WTC11 (cell line): Measurements from ENCODE around the gene HOXD13. TPM values are rescaled to one million over a fixed set of nuclear protein-coding genes. Genes with fewer than 3 reads are reported as not detected.
A peak's percentile ranks its signal among the peaks of the same experiment; 100 is the strongest.

Experiments used
- ATAC-seq: fragments of 200-7000 bp; cut with Tn5 transposase; 2 replicates; pipeline ENCODE4 v1.10.0; 2021; ENCODE audit warnings: mild to moderate bottlenecking, moderate library complexity
- CTCF ChIA-PET: fragments of 300-600 bp; sonication (Branson Sonifier 250); formaldehyde crosslinking; loops from one replicate; lab custom pipeline; 2021; ENCODE audit warnings: antibody characterized with exemption; lab: Charles Lee
- POLR2A ChIA-PET: fragments of 350-600 bp; sonication (Branson Sonifier 250); formaldehyde crosslinking; loops from one replicate; lab custom pipeline; 2021; ENCODE audit warnings: antibody characterized with exemption; lab: Charles Lee
- DNase-seq: peaks from one replicate; pipeline ENCODE4 v3.0.0; 2021; ENCODE audit warnings: low spot score
- H3K27ac Mint-ChIP-seq: 2 replicates; pipeline ENCODE4 v1.8.0; 2021; ENCODE audit warnings: mixed read lengths
- H3K27me3 Mint-ChIP-seq: 2 replicates; pipeline ENCODE4 v1.8.0; 2021; ENCODE audit warnings: low read depth, mild to moderate bottlenecking, moderate library complexity, mixed read lengths
- H3K36me3 Mint-ChIP-seq: 2 replicates; pipeline ENCODE4 v1.8.0; 2021; ENCODE audit warnings: mixed read lengths
- H3K4me1 Mint-ChIP-seq: 2 replicates; pipeline ENCODE4 v1.8.0; 2022; ENCODE audit warnings: mixed read lengths
- H3K4me3 Mint-ChIP-seq: 2 replicates; pipeline ENCODE4 v1.8.0; 2021; ENCODE audit warnings: mild to moderate bottlenecking, moderate library complexity, mixed read lengths
- H3K9me3 Mint-ChIP-seq: 2 replicates; pipeline ENCODE4 v1.8.0; 2021; ENCODE audit warnings: mixed read lengths
- ATF3 ChIP-seq: sonication (generic); formaldehyde crosslinking; conservative IDR thresholded peaks from 2 replicates; pipeline ENCODE4 v1.8.1; 2022; ENCODE audit warnings: mild to moderate bottlenecking, missing genetic modification reagents
- CREB1 ChIP-seq: sonication (generic); formaldehyde crosslinking; IDR thresholded peaks from 2 replicates; pipeline ENCODE4 v1.8.0; 2023; ENCODE audit warnings: mild to moderate bottlenecking, missing genetic modification reagents
- CREM ChIP-seq: sonication (generic); formaldehyde crosslinking; IDR thresholded peaks from 2 replicates; pipeline ENCODE4 v1.8.1; 2022; ENCODE audit warnings: mild to moderate bottlenecking, missing genetic modification reagents, moderate library complexity
- CTCF ChIP-seq: fragments of 200-600 bp; IDR thresholded peaks from 2 replicates; pipeline ENCODE4 v1.8.0; 2022; ENCODE audit warnings: antibody characterized with exemption
- E2F1 ChIP-seq: sonication (generic); formaldehyde crosslinking; IDR thresholded peaks from 2 replicates; pipeline ENCODE4 v1.8.0; 2022; ENCODE audit warnings: mild to moderate bottlenecking, missing genetic modification reagents
- EMX1 ChIP-seq: fragments of 250-450 bp; sonication (Bioruptor Pico); IDR thresholded peaks from 2 replicates; pipeline ENCODE4 v1.8.0; 2021; ENCODE audit warnings: mild to moderate bottlenecking
- GTF2I ChIP-seq: fragments of 250-450 bp; sonication (Bioruptor Pico); conservative IDR thresholded peaks from 2 replicates; pipeline ENCODE4 v1.4.0; 2021; ENCODE audit warnings: mild to moderate bottlenecking
- JUN ChIP-seq: sonication (generic); formaldehyde crosslinking; IDR thresholded peaks from 2 replicates; pipeline ENCODE4 v1.8.0; 2023; ENCODE audit warnings: mild to moderate bottlenecking, missing genetic modification reagents
- SOX15 ChIP-seq: fragments of 250-450 bp; sonication (Bioruptor Pico); IDR thresholded peaks from 2 replicates; pipeline ENCODE4 v1.9.0; 2021; ENCODE audit warnings: mild to moderate bottlenecking
- USF1 ChIP-seq: sonication (generic); formaldehyde crosslinking; IDR thresholded peaks from 2 replicates; pipeline ENCODE4 v1.8.0; 2022; ENCODE audit warnings: mild to moderate bottlenecking, missing genetic modification reagents
- USF2 ChIP-seq: sonication (generic); formaldehyde crosslinking; IDR thresholded peaks from 2 replicates; pipeline ENCODE4 v1.8.1; 2023; ENCODE audit warnings: mild to moderate bottlenecking, missing genetic modification reagents, moderate library complexity
- ZNF219 ChIP-seq: sonication (generic); formaldehyde crosslinking; IDR thresholded peaks from 2 replicates; pipeline ENCODE4 v1.8.0; 2023; ENCODE audit warnings: missing genetic modification reagents, mild to moderate bottlenecking, borderline replicate concordance
- ZNF232 ChIP-seq: sonication (generic); formaldehyde crosslinking; IDR thresholded peaks from 2 replicates; pipeline ENCODE4 v1.8.0; 2022; ENCODE audit warnings: mild to moderate bottlenecking, missing genetic modification reagents
- ZNF671 ChIP-seq: fragments of 250-450 bp; sonication (Bioruptor Pico); IDR thresholded peaks from 2 replicates; pipeline ENCODE4 v1.8.0; 2021; ENCODE audit warnings: mild to moderate bottlenecking
- ZSCAN18 ChIP-seq: fragments of 250-450 bp; sonication (Bioruptor Pico); IDR thresholded peaks from 2 replicates; pipeline ENCODE4 v2.1.2; 2022; ENCODE audit warnings: mild to moderate bottlenecking, moderate library complexity
- total RNA-seq: library from RNA; stranded (reverse); gene quantifications from 3 replicates; pipeline ENCODE4 v1.2.3, GENCODE V29; 2021
- TF ChIP-seq, protein P1 (sequence below): sonication (generic); formaldehyde crosslinking; IDR thresholded peaks from 2 replicates; pipeline ENCODE4 v1.8.1; 2023; ENCODE audit warnings: mild to moderate bottlenecking, moderate library complexity, missing genetic modification reagents
- TF ChIP-seq, protein P2 (sequence below): sonication (generic); formaldehyde crosslinking; IDR thresholded peaks from 2 replicates; pipeline ENCODE4 v1.8.1; 2022; ENCODE audit warnings: mild to moderate bottlenecking, moderate library complexity, missing genetic modification reagents

HOXD13 gene
- total RNA-seq, 1 experiment from 2014 or later, result not detected

GRCh38 chr2:176122052-176122682 is 29.6 kb downstream of the HOXD13 start:
- DNase-seq (peak; percentile 28), ATAC-seq (peak; percentile 10)
- Mint-ChIP-seq H3K4me1 (peaks cover 10% of the 10 kb centered on the region), H3K4me3 (peak overlapping the region; percentile 56), H3K9me3 (no peaks in the 10 kb centered on the region), H3K27me3 (peaks cover 100% of the 10 kb centered on the region), H3K27ac (no peak overlapping the region), H3K36me3 (peaks cover 2% of the 10 kb centered on the region; the same call in 1 of the 2 replicates)
- TF ChIP-seq USF1 (CRISPR knock-in tag), result peak; percentile 86
- no peak for TF ChIP-seq ZNF232 (CRISPR knock-in tag)
- TF ChIP-seq, protein P1, sequence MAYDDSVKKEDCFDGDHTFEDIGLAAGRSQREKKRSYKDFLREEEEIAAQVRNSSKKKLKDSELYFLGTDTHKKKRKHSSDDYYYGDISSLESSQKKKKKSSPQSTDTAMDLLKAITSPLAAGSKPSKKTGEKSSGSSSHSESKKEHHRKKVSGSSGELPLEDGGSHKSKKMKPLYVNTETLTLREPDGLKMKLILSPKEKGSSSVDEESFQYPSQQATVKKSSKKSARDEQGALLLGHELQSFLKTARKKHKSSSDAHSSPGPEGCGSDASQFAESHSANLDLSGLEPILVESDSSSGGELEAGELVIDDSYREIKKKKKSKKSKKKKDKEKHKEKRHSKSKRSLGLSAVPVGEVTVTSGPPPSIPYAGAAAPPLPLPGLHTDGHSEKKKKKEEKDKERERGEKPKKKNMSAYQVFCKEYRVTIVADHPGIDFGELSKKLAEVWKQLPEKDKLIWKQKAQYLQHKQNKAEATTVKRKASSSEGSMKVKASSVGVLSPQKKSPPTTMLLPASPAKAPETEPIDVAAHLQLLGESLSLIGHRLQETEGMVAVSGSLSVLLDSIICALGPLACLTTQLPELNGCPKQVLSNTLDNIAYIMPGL (CRISPR knock-in tag), result peak; percentile 23; the same call in 1 of the 2 replicates
- TF ChIP-seq ZNF671 (CRISPR knock-in tag), result no peak
- no peak for TF ChIP-seq E2F1 (CRISPR knock-in tag)
- TF ChIP-seq USF2 (CRISPR knock-in tag), result peak; percentile 84; the same call in 1 of the 2 replicates
- ChIA-PET POLR2A (no interaction called here), CTCF (interaction anchor here (0.5 to 3.3 kb wide), 9 partner anchors 10 to 1027 kb away, joined by 3 to 15 read pairs (median 4); no protein-coding TSS in a partner anchor)

DNA sequence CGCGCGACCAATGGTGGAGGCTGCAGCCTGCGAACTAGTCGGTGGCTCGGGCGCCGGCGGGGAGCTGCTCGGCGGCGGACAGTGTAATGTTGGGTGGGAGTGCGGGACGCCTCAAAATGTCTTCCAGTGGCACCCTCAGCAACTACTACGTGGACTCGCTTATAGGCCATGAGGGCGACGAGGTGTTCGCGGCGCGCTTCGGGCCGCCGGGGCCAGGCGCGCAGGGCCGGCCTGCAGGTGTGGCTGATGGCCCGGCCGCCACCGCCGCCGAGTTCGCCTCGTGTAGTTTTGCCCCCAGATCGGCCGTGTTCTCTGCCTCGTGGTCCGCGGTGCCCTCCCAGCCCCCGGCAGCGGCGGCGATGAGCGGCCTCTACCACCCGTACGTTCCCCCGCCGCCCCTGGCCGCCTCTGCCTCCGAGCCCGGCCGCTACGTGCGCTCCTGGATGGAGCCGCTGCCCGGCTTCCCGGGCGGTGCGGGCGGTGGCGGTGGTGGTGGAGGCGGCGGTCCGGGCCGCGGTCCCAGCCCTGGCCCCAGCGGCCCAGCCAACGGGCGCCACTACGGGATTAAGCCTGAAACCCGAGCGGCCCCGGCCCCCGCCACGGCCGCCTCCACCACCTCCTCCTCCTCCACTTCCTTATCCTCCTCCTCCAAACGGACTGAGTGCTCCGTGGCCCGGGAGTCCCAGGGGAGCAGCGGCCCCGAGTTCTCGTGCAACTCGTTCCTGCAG is 30.3 kb downstream of the HOXD13 start, which contains the start of gene HOXD9:
TSS of gene HOXD9 (plus strand) at position 37 of the 728 bp plus-strand sequence. CDS start at position 87, 50 bp downstream.
- Mint-ChIP-seq H3K36me3 (peaks cover 2% of the 10 kb centered on the region; the same call in 1 of the 2 replicates), H3K27ac (no peak within 1 kb of the TSS), H3K4me1 (peaks cover 10% of the 10 kb centered on the region), H3K27me3 (peaks cover 100% of the 10 kb centered on the region), H3K4me3 (peak within 1 kb of the TSS; percentile 56), H3K9me3 (no peaks in the 10 kb centered on the region)
- ATAC-seq (peak; percentile 29), DNase-seq (peak; percentile 57)
- ChIA-PET CTCF (interaction anchor here (0.5 to 3.3 kb wide), 8 partner anchors 12 to 1026 kb away, joined by 3 to 15 read pairs (median 4); no protein-coding TSS in a partner anchor), POLR2A (no interaction called here)
- TF ChIP-seq SOX15 (no peak), ZNF219 (CRISPR knock-in tag) (no peak)

DNA sequence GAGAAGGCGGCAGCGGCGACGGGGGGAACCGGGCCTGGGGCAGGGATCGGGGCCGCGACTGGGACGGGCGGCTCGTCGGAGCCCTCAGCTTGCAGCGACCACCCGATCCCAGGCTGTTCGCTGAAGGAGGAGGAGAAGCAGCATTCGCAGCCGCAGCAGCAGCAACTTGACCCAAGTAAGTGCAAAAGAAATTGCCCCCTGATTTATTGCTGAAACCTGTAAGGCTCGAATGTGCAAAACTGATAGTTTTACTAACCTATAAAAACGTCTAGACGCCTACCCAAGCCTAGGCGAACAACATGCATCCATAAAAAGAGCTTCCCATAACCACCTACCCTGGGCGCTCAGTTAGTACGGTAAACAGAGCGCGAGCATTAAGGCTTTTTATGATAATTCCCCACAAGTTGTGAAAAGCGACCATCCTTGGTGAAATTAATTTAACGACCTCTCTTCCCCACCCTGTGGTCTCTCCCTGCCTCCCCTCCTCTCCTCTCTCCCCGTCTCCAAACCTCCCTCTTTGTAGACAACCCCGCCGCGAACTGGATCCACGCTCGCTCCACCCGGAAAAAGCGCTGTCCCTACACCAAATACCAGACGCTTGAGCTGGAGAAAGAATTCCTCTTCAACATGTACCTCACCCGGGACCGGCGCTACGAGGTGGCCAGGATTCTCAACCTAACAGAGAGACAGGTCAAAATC is 31.0 kb downstream of the HOXD13 start:
- H3K4me3 Mint-ChIP-seq, result peak overlapping the region; percentile 38
- H3K4me1 Mint-ChIP-seq, result peaks cover 17% of the 10 kb centered on the region
- ChIA-PET POLR2A (no interaction called here), CTCF (no interaction called here)
- no peak overlapping the region for H3K27ac Mint-ChIP-seq
- H3K36me3 Mint-ChIP-seq, result peaks cover 2% of the 10 kb centered on the region; the same call in 1 of the 2 replicates
- H3K9me3 Mint-ChIP-seq, result no peaks in the 10 kb centered on the region
- no peak for DNase-seq
- peaks cover 100% of the 10 kb centered on the region for H3K27me3 Mint-ChIP-seq
- ATAC-seq, result no peak
- TF ChIP-seq EMX1, result no peak
- no peak for TF ChIP-seq ZSCAN18 (CRISPR knock-in tag)
- TF ChIP-seq ZNF671 (CRISPR knock-in tag), result no peak
- no peak for TF ChIP-seq CTCF
- TF ChIP-seq CREB1 (CRISPR knock-in tag), result no peak
- TF ChIP-seq E2F1 (CRISPR knock-in tag), result no peak
- no peak for TF ChIP-seq GTF2I (CRISPR knock-in tag)
- TF ChIP-seq JUN, result no peak
- TF ChIP-seq ATF3 (CRISPR knock-in tag), result no peak
- TF ChIP-seq, protein P2, sequence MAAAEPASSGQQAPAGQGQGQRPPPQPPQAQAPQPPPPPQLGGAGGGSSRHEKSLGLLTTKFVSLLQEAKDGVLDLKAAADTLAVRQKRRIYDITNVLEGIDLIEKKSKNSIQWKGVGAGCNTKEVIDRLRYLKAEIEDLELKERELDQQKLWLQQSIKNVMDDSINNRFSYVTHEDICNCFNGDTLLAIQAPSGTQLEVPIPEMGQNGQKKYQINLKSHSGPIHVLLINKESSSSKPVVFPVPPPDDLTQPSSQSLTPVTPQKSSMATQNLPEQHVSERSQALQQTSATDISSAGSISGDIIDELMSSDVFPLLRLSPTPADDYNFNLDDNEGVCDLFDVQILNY (CRISPR knock-in tag), result no peak
- no peak for TF ChIP-seq CREM (CRISPR knock-in tag)
